ENCODE measurements around the gene ELL. TPM values are rescaled to one million over a fixed set of nuclear protein-coding genes. Genes with fewer than 3 reads are reported as not detected.

Gene ELL
- total and polyA plus RNA-seq, 9 of the 15 experiments (the other 6 are each of a cell fraction or from before 2014, with no cell fraction given), result 0.24 to 22.5 (median 4.1) TPM

DNA sequence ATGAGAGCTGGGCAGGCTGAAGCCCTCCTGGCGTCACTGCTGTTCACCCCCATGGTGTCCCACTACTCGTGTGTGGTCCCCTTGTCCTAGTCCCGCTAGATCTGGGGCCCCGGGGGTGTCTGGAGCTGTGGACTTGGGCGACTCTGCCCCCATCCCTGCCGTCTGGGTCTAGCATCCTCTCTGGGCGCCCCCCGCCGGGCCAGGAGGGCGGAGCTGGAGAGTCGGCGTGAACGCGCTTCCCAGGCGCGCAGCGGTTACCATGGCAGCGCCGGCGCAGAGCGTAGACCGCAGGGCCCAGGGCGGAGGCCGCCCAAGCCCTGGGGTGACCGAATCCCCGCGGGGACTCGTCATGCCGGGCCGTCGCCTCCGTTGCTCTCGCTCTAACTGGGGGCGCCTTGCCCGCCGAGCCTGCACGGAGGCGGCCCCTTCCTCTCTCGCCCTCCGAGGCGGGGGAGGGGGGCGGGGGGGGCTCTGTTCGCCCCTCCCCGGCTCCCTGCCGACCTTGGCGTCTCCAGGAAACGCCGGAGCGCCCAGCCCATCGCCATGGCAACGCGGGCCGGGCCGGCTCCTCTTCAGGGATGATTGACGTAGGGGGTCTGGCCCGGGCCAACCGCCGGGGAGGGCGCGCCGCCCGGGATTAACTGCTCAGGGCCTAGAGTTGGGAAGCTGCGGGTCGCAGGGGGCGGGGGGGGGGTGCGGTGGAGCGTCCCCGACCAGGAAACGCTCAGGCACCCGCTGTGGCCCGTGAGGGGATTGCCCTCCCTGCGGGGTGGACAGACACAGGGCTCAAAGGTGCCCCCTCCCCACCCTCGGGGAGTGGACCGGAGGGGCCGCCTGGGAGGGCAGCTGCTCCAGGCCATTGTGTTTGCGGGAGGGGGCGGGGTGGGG lies 92.8 kb downstream of the ELL start (continued):
- TF ChIP-seq, protein P1, sequence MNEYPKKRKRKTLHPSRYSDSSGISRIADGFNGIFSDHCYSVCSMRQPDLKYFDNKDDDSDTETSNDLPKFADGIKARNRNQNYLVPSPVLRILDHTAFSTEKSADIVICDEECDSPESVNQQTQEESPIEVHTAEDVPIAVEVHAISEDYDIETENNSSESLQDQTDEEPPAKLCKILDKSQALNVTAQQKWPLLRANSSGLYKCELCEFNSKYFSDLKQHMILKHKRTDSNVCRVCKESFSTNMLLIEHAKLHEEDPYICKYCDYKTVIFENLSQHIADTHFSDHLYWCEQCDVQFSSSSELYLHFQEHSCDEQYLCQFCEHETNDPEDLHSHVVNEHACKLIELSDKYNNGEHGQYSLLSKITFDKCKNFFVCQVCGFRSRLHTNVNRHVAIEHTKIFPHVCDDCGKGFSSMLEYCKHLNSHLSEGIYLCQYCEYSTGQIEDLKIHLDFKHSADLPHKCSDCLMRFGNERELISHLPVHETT (CRISPR knock-in tag; conservative IDR thresholded peaks at IDR 0.05 in 1 of 2, IDR thresholded peaks at IDR 0.05 in 1 of 2), result no peak; a peak in 1 of 4 replicates
- TF ChIP-seq CBFA2T2 (conservative IDR thresholded peaks at IDR 0.05) (no peak), PCBP1 (IDR thresholded peaks at IDR 0.05; ENCODE audit: low read depth, low read length, poor library complexity, severe bottlenecking) (peak; percentile 84), HCFC1 (IDR thresholded peaks at IDR 0.05; ENCODE audit: low read depth, low read length) (no peak), ZSCAN32 (CRISPR knock-in tag; IDR thresholded peaks at IDR 0.05) (no peak), KHSRP (IDR thresholded peaks at IDR 0.05) (no peak), MTA3 (IDR thresholded peaks at IDR 0.05; ENCODE audit: borderline replicate concordance) (peak; percentile 42; the same call in 1 of the 2 replicates), ZNF282 (CRISPR knock-in tag; IDR thresholded peaks at IDR 0.05) (no peak), ZNF232 (CRISPR knock-in tag; IDR thresholded peaks at IDR 0.05) (no peak; the same call in 1 of the 2 replicates), JUNB (CRISPR knock-in tag; conservative IDR thresholded peaks at IDR 0.05) (no peak), RBM15 (IDR thresholded peaks at IDR 0.05; ENCODE audit: insufficient read depth, low read length) (no peak), RNF2 (IDR thresholded peaks at IDR 0.05) (peak; percentile 30; the same call in 1 of the 2 replicates), ZNF212 (CRISPR knock-in tag; IDR thresholded peaks at IDR 0.05) (no peak), CBX5 (IDR thresholded peaks at IDR 0.05; ENCODE audit: borderline replicate concordance, low read depth) (no peak), NEUROD1 (IDR thresholded peaks at IDR 0.05; ENCODE audit: borderline replicate concordance, low read depth, low read length, partially characterized antibody) (peak; percentile 62)
- TF ChIP-seq, protein P2, sequence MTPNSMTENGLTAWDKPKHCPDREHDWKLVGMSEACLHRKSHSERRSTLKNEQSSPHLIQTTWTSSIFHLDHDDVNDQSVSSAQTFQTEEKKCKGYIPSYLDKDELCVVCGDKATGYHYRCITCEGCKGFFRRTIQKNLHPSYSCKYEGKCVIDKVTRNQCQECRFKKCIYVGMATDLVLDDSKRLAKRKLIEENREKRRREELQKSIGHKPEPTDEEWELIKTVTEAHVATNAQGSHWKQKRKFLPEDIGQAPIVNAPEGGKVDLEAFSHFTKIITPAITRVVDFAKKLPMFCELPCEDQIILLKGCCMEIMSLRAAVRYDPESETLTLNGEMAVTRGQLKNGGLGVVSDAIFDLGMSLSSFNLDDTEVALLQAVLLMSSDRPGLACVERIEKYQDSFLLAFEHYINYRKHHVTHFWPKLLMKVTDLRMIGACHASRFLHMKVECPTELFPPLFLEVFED (CRISPR knock-in tag; conservative IDR thresholded peaks at IDR 0.05), result no peak
- TF ChIP-seq, protein P3, sequence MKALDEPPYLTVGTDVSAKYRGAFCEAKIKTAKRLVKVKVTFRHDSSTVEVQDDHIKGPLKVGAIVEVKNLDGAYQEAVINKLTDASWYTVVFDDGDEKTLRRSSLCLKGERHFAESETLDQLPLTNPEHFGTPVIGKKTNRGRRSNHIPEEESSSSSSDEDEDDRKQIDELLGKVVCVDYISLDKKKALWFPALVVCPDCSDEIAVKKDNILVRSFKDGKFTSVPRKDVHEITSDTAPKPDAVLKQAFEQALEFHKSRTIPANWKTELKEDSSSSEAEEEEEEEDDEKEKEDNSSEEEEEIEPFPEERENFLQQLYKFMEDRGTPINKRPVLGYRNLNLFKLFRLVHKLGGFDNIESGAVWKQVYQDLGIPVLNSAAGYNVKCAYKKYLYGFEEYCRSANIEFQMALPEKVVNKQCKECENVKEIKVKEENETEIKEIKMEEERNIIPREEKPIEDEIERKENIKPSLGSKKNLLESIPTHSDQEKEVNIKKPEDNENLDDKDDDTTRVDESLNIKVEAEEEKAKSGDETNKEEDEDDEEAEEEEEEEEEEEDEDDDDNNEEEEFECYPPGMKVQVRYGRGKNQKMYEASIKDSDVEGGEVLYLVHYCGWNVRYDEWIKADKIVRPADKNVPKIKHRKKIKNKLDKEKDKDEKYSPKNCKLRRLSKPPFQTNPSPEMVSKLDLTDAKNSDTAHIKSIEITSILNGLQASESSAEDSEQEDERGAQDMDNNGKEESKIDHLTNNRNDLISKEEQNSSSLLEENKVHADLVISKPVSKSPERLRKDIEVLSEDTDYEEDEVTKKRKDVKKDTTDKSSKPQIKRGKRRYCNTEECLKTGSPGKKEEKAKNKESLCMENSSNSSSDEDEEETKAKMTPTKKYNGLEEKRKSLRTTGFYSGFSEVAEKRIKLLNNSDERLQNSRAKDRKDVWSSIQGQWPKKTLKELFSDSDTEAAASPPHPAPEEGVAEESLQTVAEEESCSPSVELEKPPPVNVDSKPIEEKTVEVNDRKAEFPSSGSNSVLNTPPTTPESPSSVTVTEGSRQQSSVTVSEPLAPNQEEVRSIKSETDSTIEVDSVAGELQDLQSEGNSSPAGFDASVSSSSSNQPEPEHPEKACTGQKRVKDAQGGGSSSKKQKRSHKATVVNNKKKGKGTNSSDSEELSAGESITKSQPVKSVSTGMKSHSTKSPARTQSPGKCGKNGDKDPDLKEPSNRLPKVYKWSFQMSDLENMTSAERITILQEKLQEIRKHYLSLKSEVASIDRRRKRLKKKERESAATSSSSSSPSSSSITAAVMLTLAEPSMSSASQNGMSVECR (CRISPR knock-in tag; IDR thresholded peaks at IDR 0.05), result peak; percentile 81
- TF ChIP-seq, protein P4, sequence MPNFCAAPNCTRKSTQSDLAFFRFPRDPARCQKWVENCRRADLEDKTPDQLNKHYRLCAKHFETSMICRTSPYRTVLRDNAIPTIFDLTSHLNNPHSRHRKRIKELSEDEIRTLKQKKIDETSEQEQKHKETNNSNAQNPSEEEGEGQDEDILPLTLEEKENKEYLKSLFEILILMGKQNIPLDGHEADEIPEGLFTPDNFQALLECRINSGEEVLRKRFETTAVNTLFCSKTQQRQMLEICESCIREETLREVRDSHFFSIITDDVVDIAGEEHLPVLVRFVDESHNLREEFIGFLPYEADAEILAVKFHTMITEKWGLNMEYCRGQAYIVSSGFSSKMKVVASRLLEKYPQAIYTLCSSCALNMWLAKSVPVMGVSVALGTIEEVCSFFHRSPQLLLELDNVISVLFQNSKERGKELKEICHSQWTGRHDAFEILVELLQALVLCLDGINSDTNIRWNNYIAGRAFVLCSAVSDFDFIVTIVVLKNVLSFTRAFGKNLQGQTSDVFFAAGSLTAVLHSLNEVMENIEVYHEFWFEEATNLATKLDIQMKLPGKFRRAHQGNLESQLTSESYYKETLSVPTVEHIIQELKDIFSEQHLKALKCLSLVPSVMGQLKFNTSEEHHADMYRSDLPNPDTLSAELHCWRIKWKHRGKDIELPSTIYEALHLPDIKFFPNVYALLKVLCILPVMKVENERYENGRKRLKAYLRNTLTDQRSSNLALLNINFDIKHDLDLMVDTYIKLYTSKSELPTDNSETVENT (CRISPR knock-in tag; IDR thresholded peaks at IDR 0.05), result no peak; the same call in 1 of the 2 replicates
